ENCODE measurements around the gene MCM3AP.
A peak's percentile ranks its signal among the peaks of the same experiment; 100 is the strongest.

Gene MCM3AP

DNA sequence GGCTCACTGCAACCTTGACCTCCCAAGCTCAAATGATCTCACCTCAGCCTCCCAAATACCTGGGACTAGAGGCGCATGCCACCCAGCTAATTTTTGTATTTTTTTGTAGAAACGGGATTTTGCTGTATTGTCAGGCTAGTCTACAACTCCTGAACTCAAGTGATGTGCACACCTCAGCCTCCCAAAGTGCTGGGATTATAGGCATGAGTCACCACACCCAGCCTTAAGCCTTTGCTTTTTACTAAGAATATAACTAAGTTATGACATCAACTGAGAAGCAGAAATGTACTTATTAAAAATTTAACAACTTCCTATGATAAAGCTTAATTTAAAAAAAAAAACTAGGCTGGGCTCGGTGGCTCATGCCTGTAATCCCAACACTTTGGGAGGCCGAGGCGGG lies 47.9 kb downstream of the MCM3AP start:
- Histone ChIP-seq H3K36me3 (peaks cover 80% of the 10 kb centered on the region), H3K4me3 (ENCODE audit: low read depth, low read length) (no peak overlapping the region), H3K4me1 (no peaks in the 10 kb centered on the region), H3K27me3 (no peaks in the 10 kb centered on the region), H3K9me3 (no peaks in the 10 kb centered on the region)
- DNase-seq = no peak
- TF ChIP-seq, protein P1, sequence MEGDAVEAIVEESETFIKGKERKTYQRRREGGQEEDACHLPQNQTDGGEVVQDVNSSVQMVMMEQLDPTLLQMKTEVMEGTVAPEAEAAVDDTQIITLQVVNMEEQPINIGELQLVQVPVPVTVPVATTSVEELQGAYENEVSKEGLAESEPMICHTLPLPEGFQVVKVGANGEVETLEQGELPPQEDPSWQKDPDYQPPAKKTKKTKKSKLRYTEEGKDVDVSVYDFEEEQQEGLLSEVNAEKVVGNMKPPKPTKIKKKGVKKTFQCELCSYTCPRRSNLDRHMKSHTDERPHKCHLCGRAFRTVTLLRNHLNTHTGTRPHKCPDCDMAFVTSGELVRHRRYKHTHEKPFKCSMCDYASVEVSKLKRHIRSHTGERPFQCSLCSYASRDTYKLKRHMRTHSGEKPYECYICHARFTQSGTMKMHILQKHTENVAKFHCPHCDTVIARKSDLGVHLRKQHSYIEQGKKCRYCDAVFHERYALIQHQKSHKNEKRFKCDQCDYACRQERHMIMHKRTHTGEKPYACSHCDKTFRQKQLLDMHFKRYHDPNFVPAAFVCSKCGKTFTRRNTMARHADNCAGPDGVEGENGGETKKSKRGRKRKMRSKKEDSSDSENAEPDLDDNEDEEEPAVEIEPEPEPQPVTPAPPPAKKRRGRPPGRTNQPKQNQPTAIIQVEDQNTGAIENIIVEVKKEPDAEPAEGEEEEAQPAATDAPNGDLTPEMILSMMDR (IDR thresholded peaks at IDR 0.05; ENCODE audit: low read depth, low read length) = no peak

DNA sequence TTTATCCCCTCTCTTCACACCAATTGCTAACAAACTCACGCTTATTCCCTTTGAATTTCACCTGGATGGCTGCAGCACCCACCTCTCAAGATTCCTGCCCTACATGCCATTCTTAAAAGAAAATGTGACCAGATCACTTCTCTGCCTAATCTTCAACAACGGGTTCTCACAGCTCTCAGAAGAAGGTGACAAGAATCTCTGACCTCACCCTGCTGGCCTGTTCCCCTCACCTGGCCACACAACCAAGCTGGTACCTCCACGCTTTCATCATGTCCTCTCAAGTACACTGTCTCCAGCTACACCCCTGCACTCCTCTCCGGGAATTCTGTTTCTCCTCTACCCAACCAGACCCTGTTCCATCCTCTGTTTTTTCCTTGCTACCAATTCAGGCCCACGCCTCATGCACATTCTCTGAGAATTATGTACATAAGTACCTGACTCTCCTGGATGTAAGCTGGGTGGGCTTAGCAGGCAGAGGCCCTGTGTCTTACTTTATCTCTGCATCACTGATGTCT lies 50.9 kb downstream of the MCM3AP start:
- Histone ChIP-seq H3K4me3 (ENCODE audit: low read depth, low read length) (no peak overlapping the region), H3K9me3 (no peaks in the 10 kb centered on the region; the same call in 1 of the 2 replicates), H3K36me3 (peaks cover 73% of the 10 kb centered on the region), H3K4me1 (no peaks in the 10 kb centered on the region; the same call in 1 of the 2 replicates), H3K27me3 (no peaks in the 10 kb centered on the region)
- DNase-seq = no peak
- TF ChIP-seq, protein P1 (IDR thresholded peaks at IDR 0.05; ENCODE audit: low read depth, low read length) = no peak

DNA sequence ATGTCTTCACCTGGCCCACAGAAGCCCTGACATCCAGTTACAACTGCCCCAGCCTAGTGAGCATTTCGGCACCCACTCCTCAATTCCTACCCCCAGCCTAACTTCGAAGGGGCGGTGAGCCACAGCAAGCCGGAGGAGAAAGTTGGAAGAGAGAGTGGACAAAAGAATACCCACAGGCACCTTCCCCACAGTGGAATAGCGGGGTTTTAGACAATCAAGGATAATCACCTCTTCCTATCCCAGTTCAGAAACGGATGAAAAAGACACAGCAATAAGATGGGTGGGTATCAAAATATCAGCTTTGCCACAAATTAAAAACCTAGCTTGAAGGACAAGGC lies 55.5 kb downstream of the MCM3AP start:
- Histone ChIP-seq H3K9me3 (no peaks in the 10 kb centered on the region; the same call in 1 of the 2 replicates), H3K4me3 (ENCODE audit: low read depth, low read length) (peak overlapping the region; percentile 75), H3K27me3 (no peaks in the 10 kb centered on the region), H3K36me3 (peaks cover 45% of the 10 kb centered on the region), H3K4me1 (no peaks in the 10 kb centered on the region; the same call in 1 of the 2 replicates)
- no peak for DNase-seq
- TF ChIP-seq, protein P1 (IDR thresholded peaks at IDR 0.05; ENCODE audit: low read depth, low read length) = no peak

DNA sequence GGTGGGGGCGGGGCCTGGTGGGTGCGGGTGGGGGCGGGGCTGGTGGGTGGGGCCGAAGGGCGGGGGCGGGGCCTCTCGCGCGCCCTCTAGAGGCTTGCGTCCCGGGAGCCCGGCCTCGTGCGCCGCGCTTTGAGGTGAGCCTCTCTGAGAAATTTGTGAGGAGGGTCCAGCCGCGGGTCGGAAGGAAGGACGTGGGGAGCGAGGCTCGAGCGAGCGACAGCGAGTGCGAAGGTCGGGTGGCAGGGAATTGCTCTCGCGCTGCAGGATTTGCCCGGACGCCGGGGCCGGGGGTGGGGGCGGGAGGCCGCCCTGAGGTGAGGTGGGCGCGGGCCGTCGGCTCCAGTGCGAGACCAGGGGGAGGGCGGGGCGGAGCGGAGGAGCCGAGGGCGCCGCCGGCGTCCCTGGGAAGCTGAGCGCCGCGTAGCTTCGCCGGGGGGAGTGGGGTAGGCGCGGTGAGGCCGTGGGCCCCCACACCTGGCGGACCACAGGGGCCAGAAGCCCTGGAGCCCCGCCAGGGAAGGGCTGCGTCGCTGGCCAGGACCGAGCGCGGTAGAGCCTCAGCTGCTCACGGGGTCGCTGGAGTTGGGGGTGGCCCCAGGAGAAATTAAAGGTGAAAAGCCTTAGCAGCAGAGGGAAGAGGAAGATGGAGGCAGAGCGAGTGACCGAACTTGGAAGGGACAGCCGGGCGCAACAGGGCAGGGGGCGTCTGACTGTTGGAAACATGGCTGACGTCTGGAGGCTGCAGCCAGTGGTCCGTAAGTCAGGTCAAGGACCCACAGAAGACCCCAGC lies 56.1 kb downstream of the MCM3AP start:
- TF ChIP-seq, protein P1 (IDR thresholded peaks at IDR 0.05; ENCODE audit: low read depth, low read length) = peak; percentile 53
- Histone ChIP-seq H3K27me3 (no peaks in the 10 kb centered on the region), H3K36me3 (peaks cover 40% of the 10 kb centered on the region), H3K4me1 (no peaks in the 10 kb centered on the region; the same call in 1 of the 2 replicates), H3K9me3 (no peaks in the 10 kb centered on the region; the same call in 1 of the 2 replicates), H3K4me3 (ENCODE audit: low read depth, low read length) (peak overlapping the region; percentile 75)
- peak; percentile 74 for DNase-seq

DNA sequence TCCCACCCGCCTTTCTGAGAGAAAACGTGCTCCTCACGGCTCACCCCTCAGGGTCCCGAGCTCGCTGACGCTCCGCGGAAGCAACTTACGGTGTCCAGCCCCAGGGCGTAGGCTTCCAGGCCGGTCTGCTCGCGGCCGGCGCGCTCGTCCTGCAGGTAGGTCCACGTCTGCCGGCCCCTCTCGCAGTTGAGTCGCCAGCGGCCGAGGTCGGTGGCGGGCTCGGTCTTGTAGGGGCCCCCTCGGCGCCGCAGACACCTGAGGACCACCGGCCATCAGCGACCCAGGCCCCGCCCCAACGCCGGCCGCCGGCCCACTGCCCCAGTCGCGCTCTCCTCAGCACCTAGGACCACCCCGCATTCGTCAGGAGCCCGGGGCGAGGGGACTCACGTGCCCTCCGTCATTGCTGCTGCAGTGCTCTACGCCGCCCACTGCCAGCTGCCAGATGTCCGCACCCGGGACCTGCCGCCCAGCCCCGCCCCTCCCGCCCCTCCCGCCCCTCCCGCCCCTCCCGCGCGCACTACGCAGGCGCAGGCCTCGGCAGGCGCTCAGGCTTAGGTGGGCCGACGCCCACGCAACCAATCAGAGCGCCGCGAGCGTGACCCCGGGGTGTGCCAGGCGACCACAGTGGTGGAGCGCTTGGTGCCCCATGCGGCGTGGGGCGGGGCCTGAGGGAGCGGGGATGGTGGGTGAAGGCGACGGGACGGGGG lies 56.9 kb downstream of the MCM3AP start, which contains the start of gene LSS:
Gene LSS (minus strand): TSS at position 430 of the 707 bp plus-strand sequence. CDS start 29 bp downstream, at position 401.
- peaks cover 32% of the 10 kb centered on the region for H3K36me3 ChIP-seq
- TF ChIP-seq, protein P1 (IDR thresholded peaks at IDR 0.05; ENCODE audit: low read depth, low read length) = no peak
- H3K4me3 ChIP-seq (ENCODE audit: low read depth, low read length) = peak within 1 kb of the TSS; percentile 94
- no peaks in the 10 kb centered on the region; the same call in 1 of the 2 replicates for H3K9me3 ChIP-seq
- peak; percentile 100 for DNase-seq
- no peaks in the 10 kb centered on the region for H3K27me3 ChIP-seq
- no peaks in the 10 kb centered on the region; the same call in 1 of the 2 replicates for H3K4me1 ChIP-seq

All from BE2C (cell line).